K562 (cell line): ENCODE results near the gene ADGRA1. TPM values are rescaled to one million over a fixed set of nuclear protein-coding genes. Genes with fewer than 3 reads are reported as not detected.

Experiments used
- ADNP ChIP-seq: fragments of 200-800 bp; sonication (Bioruptor generic); IDR thresholded peaks from 2 replicates; pipeline ENCODE4 v1.6.1; 2016; ENCODE audit warnings: missing genetic modification characterization, missing compliant biosample characterization
- FOS ChIP-seq: IDR thresholded peaks from 3 replicates; pipeline ENCODE4 v1.6.1; 2011; ENCODE audit not compliant: insufficient read length; ENCODE audit errors: extremely low read depth
- GATA2 ChIP-seq: sonication (generic); formaldehyde crosslinking; IDR thresholded peaks from 2 replicates; pipeline ENCODE4 v1.4.0; 2020; ENCODE audit warnings: mild to moderate bottlenecking, missing genetic modification reagents
- NFIC ChIP-seq: fragments of 450-650 bp; IDR thresholded peaks from 2 replicates; pipeline ENCODE4 v1.6.1; 2017; ENCODE audit warnings: mild to moderate bottlenecking, inconsistent platforms
- NR0B1 ChIP-seq: fragments of 450-650 bp; IDR thresholded peaks from one replicate; pipeline ENCODE4 v1.6.1; 2018; ENCODE audit warnings: mild to moderate bottlenecking, moderate library complexity; ENCODE audit not compliant: partially characterized antibody
- POU5F1 ChIP-seq: fragments of 150-350 bp; IDR thresholded peaks from 2 replicates; pipeline ENCODE4 v1.6.1; 2014; ENCODE audit warnings: borderline replicate concordance, low read length, low read depth, mild to moderate bottlenecking; ENCODE audit not compliant: partially characterized antibody
- YBX1 ChIP-seq: fragments of 450-650 bp; IDR thresholded peaks from 2 replicates; pipeline ENCODE4 v1.7.1; 2016; ENCODE audit warnings: mild to moderate bottlenecking
- ZFP1 ChIP-seq: fragments of 450-650 bp; formaldehyde crosslinking; IDR thresholded peaks from 2 replicates; pipeline ENCODE4 v1.4.0; 2020; ENCODE audit warnings: mild to moderate bottlenecking, mixed read lengths
- ZNF77 ChIP-seq: fragments of 250-450 bp; sonication (Bioruptor Pico); IDR thresholded peaks from 2 replicates; pipeline ENCODE4 v1.5.0; 2020
- polyA plus RNA-seq, 8 experiments: library from polyadenylated mRNA; depleted of rRNA in 4 of 8; stranded (reverse) in 5 of 8; unstranded in 3 of 8; fragments of >200 nt; fragmentation: Nextera tagmentation in 2 of 8; fragmentation: Illumina TruSeq in 1 of 8; extraction: Ambion mirVana in 2 of 8; extraction: Trizol in 1 of 8; gene quantifications; 2 replicates each; pipeline versions ENCODE4 v1.2.1 to v1.2.3, GENCODE V29; 2011 to 2014; ENCODE audit warnings: inconsistent platforms in 1 of 8, missing spikeins in 1 of 8
- total RNA-seq, 7 experiments: library from RNA; depleted of rRNA in 6 of 7; stranded (reverse); fragments of >200 nt in 6 of 7; fragmentation: Illumina TruSeq in 2 of 7; extraction: Trizol in 2 of 7; gene quantifications; 2 replicates each; pipeline versions ENCODE4 v1.2.1 to v1.2.3, GENCODE V29; 2011 to 2021; ENCODE audit warnings: low replicate concordance in 1 of 7
- TF ChIP-seq, protein P1 (sequence below): fragments of 450-650 bp; IDR thresholded peaks from 2 replicates; pipeline ENCODE4 v1.7.1; 2018; ENCODE audit warnings: mild to moderate bottlenecking, low read depth; ENCODE audit not compliant: partially characterized antibody
- TF ChIP-seq, protein P2 (sequence below): IDR thresholded peaks from 2 replicates; pipeline ENCODE4 v1.6.1; 2011; ENCODE audit warnings: borderline replicate concordance, low read depth, mild to moderate bottlenecking, moderate library complexity, low read length; ENCODE audit not compliant: insufficient read depth, poor library complexity, severe bottlenecking
- TF ChIP-seq, protein P3 (sequence below): fragments of 150-350 bp; IDR thresholded peaks from 2 replicates; pipeline ENCODE4 v1.6.1; 2014; ENCODE audit warnings: low read depth, mild to moderate bottlenecking, low read length, borderline replicate concordance
- TF ChIP-seq, protein P4 (sequence below): fragments of 250-450 bp; sonication (Bioruptor Pico); IDR thresholded peaks from 2 replicates; pipeline ENCODE4 v1.4.0; 2020; ENCODE audit warnings: borderline replicate concordance

ADGRA1 gene
- total and polyA plus RNA-seq, 9 of the 15 experiments (the other 6 are each of a cell fraction or from before 2014, with no cell fraction given), result not detected

DNA sequence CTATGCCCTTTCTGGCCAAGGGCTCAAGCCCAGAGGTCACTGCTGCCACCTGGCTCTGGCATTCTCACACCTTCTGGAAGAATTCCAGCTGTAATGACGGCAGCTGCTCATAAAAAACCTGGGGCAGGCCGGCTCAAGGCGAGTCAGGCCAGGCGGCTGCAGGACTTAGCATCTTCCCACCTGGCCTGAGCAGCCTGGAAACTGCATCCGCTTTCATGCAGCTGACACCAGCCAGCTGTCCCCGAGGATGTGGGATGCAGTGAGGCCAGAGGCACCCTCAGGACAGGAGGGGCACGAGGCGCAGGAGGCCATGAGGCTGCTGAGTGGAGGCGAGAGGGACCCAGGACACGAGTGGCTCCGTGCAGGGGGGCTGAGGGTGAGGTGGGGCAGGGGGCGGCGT, 47.5 kb upstream of the ADGRA1 start (continued):
- TF ChIP-seq, protein P1, sequence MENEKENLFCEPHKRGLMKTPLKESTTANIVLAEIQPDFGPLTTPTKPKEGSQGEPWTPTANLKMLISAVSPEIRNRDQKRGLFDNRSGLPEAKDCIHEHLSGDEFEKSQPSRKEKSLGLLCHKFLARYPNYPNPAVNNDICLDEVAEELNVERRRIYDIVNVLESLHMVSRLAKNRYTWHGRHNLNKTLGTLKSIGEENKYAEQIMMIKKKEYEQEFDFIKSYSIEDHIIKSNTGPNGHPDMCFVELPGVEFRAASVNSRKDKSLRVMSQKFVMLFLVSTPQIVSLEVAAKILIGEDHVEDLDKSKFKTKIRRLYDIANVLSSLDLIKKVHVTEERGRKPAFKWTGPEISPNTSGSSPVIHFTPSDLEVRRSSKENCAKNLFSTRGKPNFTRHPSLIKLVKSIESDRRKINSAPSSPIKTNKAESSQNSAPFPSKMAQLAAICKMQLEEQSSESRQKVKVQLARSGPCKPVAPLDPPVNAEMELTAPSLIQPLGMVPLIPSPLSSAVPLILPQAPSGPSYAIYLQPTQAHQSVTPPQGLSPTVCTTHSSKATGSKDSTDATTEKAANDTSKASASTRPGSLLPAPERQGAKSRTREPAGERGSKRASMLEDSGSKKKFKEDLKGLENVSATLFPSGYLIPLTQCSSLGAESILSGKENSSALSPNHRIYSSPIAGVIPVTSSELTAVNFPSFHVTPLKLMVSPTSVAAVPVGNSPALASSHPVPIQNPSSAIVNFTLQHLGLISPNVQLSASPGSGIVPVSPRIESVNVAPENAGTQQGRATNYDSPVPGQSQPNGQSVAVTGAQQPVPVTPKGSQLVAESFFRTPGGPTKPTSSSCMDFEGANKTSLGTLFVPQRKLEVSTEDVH, result no peak
- TF ChIP-seq GATA2 (CRISPR knock-in tag), result no peak
- no peak for TF ChIP-seq NFIC
- no peak for TF ChIP-seq POU5F1
- no peak for TF ChIP-seq ZNF77
- TF ChIP-seq, protein P2, sequence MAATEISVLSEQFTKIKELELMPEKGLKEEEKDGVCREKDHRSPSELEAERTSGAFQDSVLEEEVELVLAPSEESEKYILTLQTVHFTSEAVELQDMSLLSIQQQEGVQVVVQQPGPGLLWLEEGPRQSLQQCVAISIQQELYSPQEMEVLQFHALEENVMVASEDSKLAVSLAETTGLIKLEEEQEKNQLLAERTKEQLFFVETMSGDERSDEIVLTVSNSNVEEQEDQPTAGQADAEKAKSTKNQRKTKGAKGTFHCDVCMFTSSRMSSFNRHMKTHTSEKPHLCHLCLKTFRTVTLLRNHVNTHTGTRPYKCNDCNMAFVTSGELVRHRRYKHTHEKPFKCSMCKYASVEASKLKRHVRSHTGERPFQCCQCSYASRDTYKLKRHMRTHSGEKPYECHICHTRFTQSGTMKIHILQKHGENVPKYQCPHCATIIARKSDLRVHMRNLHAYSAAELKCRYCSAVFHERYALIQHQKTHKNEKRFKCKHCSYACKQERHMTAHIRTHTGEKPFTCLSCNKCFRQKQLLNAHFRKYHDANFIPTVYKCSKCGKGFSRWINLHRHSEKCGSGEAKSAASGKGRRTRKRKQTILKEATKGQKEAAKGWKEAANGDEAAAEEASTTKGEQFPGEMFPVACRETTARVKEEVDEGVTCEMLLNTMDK, result no peak
- TF ChIP-seq, protein P3, sequence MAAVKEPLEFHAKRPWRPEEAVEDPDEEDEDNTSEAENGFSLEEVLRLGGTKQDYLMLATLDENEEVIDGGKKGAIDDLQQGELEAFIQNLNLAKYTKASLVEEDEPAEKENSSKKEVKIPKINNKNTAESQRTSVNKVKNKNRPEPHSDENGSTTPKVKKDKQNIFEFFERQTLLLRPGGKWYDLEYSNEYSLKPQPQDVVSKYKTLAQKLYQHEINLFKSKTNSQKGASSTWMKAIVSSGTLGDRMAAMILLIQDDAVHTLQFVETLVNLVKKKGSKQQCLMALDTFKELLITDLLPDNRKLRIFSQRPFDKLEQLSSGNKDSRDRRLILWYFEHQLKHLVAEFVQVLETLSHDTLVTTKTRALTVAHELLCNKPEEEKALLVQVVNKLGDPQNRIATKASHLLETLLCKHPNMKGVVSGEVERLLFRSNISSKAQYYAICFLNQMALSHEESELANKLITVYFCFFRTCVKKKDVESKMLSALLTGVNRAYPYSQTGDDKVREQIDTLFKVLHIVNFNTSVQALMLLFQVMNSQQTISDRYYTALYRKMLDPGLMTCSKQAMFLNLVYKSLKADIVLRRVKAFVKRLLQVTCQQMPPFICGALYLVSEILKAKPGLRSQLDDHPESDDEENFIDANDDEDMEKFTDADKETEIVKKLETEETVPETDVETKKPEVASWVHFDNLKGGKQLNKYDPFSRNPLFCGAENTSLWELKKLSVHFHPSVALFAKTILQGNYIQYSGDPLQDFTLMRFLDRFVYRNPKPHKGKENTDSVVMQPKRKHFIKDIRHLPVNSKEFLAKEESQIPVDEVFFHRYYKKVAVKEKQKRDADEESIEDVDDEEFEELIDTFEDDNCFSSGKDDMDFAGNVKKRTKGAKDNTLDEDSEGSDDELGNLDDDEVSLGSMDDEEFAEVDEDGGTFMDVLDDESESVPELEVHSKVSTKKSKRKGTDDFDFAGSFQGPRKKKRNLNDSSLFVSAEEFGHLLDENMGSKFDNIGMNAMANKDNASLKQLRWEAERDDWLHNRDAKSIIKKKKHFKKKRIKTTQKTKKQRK, result no peak
- no peak for TF ChIP-seq ADNP (tag)
- no peak for TF ChIP-seq ZFP1
- no peak for TF ChIP-seq NR0B1
- TF ChIP-seq FOS, result no peak
- TF ChIP-seq YBX1, result no peak
- TF ChIP-seq, protein P4, sequence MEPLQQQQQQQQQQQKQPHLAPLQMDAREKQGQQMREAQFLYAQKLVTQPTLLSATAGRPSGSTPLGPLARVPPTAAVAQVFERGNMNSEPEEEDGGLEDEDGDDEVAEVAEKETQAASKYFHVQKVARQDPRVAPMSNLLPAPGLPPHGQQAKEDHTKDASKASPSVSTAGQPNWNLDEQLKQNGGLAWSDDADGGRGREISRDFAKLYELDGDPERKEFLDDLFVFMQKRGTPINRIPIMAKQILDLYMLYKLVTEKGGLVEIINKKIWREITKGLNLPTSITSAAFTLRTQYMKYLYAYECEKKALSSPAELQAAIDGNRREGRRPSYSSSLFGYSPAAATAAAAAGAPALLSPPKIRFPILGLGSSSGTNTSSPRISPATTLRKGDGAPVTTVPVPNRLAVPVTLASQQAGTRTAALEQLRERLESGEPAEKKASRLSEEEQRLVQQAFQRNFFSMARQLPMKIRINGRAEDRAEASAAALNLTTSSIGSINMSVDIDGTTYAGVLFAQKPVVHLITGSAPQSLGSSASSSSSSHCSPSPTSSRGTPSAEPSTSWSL (CRISPR knock-in tag), result no peak
